ENCODE results near the gene ENPP3. TPM values are rescaled to one million over a fixed set of nuclear protein-coding genes. Genes with fewer than 3 reads are reported as not detected.

Gene ENPP3
- total RNA-seq, 2 experiments from 2014 or later: 0.22 to 0.34 TPM

GRCh38 chr6:131791476-131791875 lies 154.4 kb downstream of the ENPP3 start:
- Histone ChIP-seq H3K4me1 (ENCODE audit: insufficient read depth, low read length) (no peaks in the 10 kb centered on the region), H3K36me3 (ENCODE audit: insufficient read depth, low read length) (no peaks in the 10 kb centered on the region), H3K27ac (ENCODE audit: low read depth in 1 of 2, low read length in 2 of 2) (no peak overlapping the region), H3K4me3 (ENCODE audit: low read length) (no peak overlapping the region), H3K9me3 (ENCODE audit: control insufficient read depth in 1 of 2, insufficient read depth in 1 of 2, low read length in 2 of 2) (no peaks in the 10 kb centered on the region), H3K27me3 (ENCODE audit: control insufficient read depth in 1 of 2, insufficient read depth in 2 of 2, low read length in 2 of 2) (no peaks in the 10 kb centered on the region)
- ChIA-PET POLR2A (no interaction called here), CTCF (no interaction called here)
- no peak overlapping the region for H3K4me3 Mint-ChIP-seq
- peaks cover 13% of the 10 kb centered on the region for H3K27me3 Mint-ChIP-seq
- H3K27ac Mint-ChIP-seq: no peak overlapping the region
- TF ChIP-seq CTCF (IDR thresholded peaks at IDR 0.05): no peak
- DNase-seq: no peak
- ATAC-seq (ENCODE audit: poor library complexity): no peak
- intact Hi-C loops (cut with DNase I, micrococcal nuclease): no loop called here
- no peaks in the 10 kb centered on the region for H3K9me3 Mint-ChIP-seq
- no peaks in the 10 kb centered on the region for H3K4me1 Mint-ChIP-seq (ENCODE audit: low read depth)
- no peaks in the 10 kb centered on the region for H3K36me3 Mint-ChIP-seq (ENCODE audit: low read depth)

GRCh38 chr6:131792091-131792496 lies 155.0 kb downstream of the ENPP3 start:
- H3K36me3 Mint-ChIP-seq (ENCODE audit: low read depth): no peaks in the 10 kb centered on the region

DNA sequence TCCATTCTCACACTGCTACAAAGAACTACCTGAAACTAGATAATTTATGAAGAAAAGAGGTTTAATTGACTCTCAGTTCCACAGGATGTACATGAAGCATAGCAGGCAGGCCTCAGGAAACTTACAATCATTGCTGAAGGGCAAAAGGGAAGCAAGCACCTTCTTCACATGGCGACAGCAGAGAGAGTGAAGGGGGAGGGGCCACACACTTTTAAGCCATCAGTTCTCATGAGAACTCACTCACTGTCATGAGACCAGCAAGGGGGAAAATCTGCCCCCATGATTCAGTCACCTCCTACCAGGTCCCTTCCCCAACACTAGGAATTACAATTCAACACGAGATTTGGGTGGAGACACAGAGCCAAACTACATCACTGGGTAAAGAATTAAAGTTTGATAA lies 158.3 kb downstream of the ENPP3 start:
- H3K27me3 Mint-ChIP-seq: peaks cover 27% of the 10 kb centered on the region
- no peaks in the 10 kb centered on the region for H3K36me3 Mint-ChIP-seq (ENCODE audit: low read depth)
- H3K9me3 Mint-ChIP-seq: no peaks in the 10 kb centered on the region
- no peak overlapping the region for H3K4me3 Mint-ChIP-seq
- TF ChIP-seq CTCF (IDR thresholded peaks at IDR 0.05): no peak
- DNase-seq: no peak
- Histone ChIP-seq H3K4me1 (ENCODE audit: insufficient read depth, low read length) (no peaks in the 10 kb centered on the region), H3K27me3 (ENCODE audit: control insufficient read depth in 1 of 2, insufficient read depth in 2 of 2, low read length in 2 of 2) (peaks cover 4 to 13% of the 10 kb centered on the region in 2 experiments), H3K27ac (ENCODE audit: low read depth in 1 of 2, low read length in 2 of 2) (no peak overlapping the region), H3K4me3 (ENCODE audit: low read length) (no peak overlapping the region), H3K36me3 (ENCODE audit: insufficient read depth, low read length) (no peaks in the 10 kb centered on the region), H3K9me3 (ENCODE audit: control insufficient read depth in 1 of 2, insufficient read depth in 1 of 2, low read length in 2 of 2) (no peaks in the 10 kb centered on the region)
- H3K27ac Mint-ChIP-seq: no peak overlapping the region
- H3K4me1 Mint-ChIP-seq (ENCODE audit: low read depth): no peaks in the 10 kb centered on the region
- intact Hi-C loops (cut with DNase I, micrococcal nuclease): no loop called here
- ATAC-seq (ENCODE audit: poor library complexity): no peak
- ChIA-PET POLR2A (no interaction called here), CTCF (no interaction called here)

More at GRCh38 chr6:131792091-131792496, 155.0 kb downstream of the ENPP3 start:
- Histone ChIP-seq H3K4me3 (ENCODE audit: low read length) (no peak overlapping the region), H3K9me3 (ENCODE audit: control insufficient read depth in 1 of 2, insufficient read depth in 1 of 2, low read length in 2 of 2) (no peaks in the 10 kb centered on the region), H3K36me3 (ENCODE audit: insufficient read depth, low read length) (no peaks in the 10 kb centered on the region), H3K27me3 (ENCODE audit: control insufficient read depth in 1 of 2, insufficient read depth in 2 of 2, low read length in 2 of 2) (peaks cover 3 to 4% of the 10 kb centered on the region in 2 experiments), H3K4me1 (ENCODE audit: insufficient read depth, low read length) (no peaks in the 10 kb centered on the region), H3K27ac (ENCODE audit: low read depth in 1 of 2, low read length in 2 of 2) (no peak overlapping the region)
- DNase-seq (no peak), ATAC-seq (ENCODE audit: poor library complexity) (no peak)
- POLR2A ChIA-PET: no interaction called here
- Mint-ChIP-seq H3K4me3 (no peak overlapping the region), H3K27ac (no peak overlapping the region), H3K4me1 (ENCODE audit: low read depth) (no peaks in the 10 kb centered on the region), H3K27me3 (peaks cover 18% of the 10 kb centered on the region), H3K9me3 (no peaks in the 10 kb centered on the region)
- CTCF ChIA-PET: no interaction called here
- intact Hi-C loops (cut with DNase I, micrococcal nuclease): no loop called here
- TF ChIP-seq CTCF (IDR thresholded peaks at IDR 0.05): no peak

Small RNA genes within 50 kb of the gene (microRNA-seq; reads per million reads assigned to microRNA genes)
- not detected for gene MIR548H5 (ENCODE audit: borderline microRNAs expressed, borderline replicate concordance)

Other genes with a start within 250 kb of the ENPP3 start
- gene ARG1, start 64.1 kb upstream of the ENPP3 start, total RNA-seq: under 1 TPM; 0.36 to 0.50 TPM
- gene MED23, start 9.1 kb upstream of the ENPP3 start, total RNA-seq: 10 to 100 TPM; 56.7 to 59.5 TPM
- not detected for gene OR2A4, start 64.1 kb downstream of the ENPP3 start, total RNA-seq
- gene CTAGE9, start 73.7 kb downstream of the ENPP3 start, total RNA-seq: not detected
- gene ENPP1, start 170.7 kb downstream of the ENPP3 start, total RNA-seq: under 1 TPM; 0.08 TPM

Measured in CD4-positive, alpha-beta T cell (primary cell).